ENCODE data around the gene MRPL23.

Gene MRPL23

DNA sequence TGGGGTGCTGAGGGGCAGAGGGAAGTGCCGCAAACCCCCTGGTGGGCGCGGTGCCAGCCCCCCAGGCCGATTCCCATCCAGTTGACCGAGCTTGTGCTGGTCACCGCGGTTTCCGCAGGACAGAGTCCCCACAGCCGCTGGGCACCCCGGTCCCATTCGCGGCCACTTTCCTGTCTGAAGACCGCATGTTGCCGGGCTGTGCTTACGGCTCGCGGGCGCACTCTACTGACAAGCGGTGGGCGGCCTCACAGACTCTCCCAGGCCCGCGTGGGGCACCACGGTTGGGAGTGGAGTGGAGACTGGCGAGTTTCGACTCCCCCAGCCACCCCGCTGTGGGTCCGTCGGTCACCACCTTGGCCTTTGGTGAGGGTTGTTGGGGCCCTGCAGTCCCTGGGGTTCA, 51.2 kb downstream of the MRPL23 start:
- DNase-seq = no peak

DNA sequence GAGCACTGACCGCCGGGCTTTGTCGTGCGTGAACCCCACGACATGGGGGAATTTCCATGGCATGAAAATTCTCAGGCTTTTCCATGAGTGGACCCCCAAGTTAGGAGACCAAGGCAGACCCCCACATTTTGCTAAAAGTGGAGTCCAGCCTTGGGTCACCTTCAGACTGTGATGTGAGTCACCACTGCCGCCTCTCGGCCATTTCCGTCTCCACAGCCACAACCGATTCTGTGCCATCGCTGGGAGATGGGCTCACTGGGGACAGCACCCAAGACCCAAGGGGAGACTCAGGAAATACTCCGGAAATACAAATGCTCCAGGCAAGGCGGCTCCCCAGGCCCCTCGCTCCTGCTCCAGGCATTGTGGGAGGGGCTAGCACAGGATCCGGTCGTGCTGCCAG, 51.7 kb downstream of the MRPL23 start:
- DNase-seq = no peak

- DNase-seq = no peak
Measured at GRCh38 chr11:2002042-2002776, 55.1 kb downstream of the MRPL23 start.

DNA sequence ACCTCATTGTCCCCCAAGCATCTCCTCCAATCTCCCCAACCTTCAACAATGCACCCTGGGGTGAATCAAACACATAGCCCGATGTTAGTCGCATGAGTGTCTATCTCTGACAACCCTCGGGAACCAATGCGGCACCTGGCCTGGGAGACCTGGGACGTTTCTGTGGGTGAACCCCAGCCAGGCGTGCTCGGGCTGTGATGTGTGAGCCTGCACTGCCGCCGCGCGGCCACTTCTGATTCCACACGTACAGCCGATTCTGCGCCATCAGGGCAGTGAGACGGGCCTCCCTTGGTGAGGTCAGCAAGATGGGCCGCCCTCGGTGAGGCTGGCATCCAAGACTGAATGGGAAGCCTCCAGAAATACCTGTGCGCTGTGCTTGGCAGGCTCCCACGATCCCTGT, 55.7 kb downstream of the MRPL23 start:
- no peak for DNase-seq

DNA sequence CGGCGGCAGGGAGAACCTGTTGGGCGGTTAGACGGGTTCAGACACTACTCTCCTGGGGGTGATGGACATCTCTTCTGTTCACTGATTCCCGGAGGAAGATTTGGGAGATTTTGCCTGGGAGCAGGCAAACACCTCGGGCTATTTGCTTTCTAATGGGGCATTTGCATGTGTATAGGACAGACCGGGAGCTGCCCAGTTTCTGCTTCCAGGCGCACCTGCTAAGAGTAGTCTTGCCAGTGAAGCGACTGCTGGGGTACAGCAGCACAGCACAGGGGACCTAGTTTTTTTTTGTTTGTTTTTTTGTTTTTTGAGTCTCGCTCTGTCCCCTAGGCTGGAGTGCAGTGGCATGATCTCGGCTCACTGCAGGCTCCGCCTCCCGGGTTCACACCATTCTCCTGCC, 57.3 kb downstream of the MRPL23 start:
- DNase-seq = no peak
